Smooth muscle cell (in vitro differentiated cells): Measurements from ENCODE around the gene CCDC14. TPM values are rescaled to one million over a fixed set of nuclear protein-coding genes. Genes with fewer than 3 reads are reported as not detected.

ENCODE experiments used
- DNase-seq: peaks from one replicate; lab custom pipeline; 2025; ENCODE audit not compliant: unreplicated experiment; lab: John Stamatoyannopoulos, UW
- H2AFZ ChIP-seq: fragments of 200-600 bp; sonication (generic); 2 replicates; pipeline ENCODE4 v1.6.0; 2016; ENCODE audit warnings: antibody characterized with exemption, low read depth, mild to moderate bottlenecking
- H3F3A ChIP-seq: fragments of 200-600 bp; sonication (generic); 2 replicates; pipeline ENCODE4 v1.6.0; 2017; ENCODE audit warnings: antibody characterized with exemption, low read depth
- H3K27ac ChIP-seq: fragments of 200-600 bp; sonication (generic); 2 replicates; pipeline ENCODE4 v1.5.1; 2016; ENCODE audit warnings: low read depth, mild to moderate bottlenecking
- H3K27me3 ChIP-seq: fragments of 200-600 bp; sonication (generic); 2 replicates; pipeline ENCODE4 v1.6.1; 2016; ENCODE audit warnings: low read depth, mild to moderate bottlenecking
- H3K36me3 ChIP-seq: fragments of 200-600 bp; sonication (generic); 2 replicates; pipeline ENCODE4 v1.5.1; 2016; ENCODE audit warnings: low read depth
- H3K4me1 ChIP-seq: fragments of 200-600 bp; sonication (generic); 2 replicates; pipeline ENCODE4 v1.5.1; 2016; ENCODE audit warnings: low read depth
- H3K4me2 ChIP-seq: fragments of 200-600 bp; sonication (generic); 2 replicates; pipeline ENCODE4 v1.6.0; 2016; ENCODE audit warnings: mild to moderate bottlenecking
- H3K4me3 ChIP-seq: fragments of 200-600 bp; sonication (generic); 2 replicates; pipeline ENCODE4 v1.5.1; 2016; ENCODE audit warnings: mild to moderate bottlenecking
- H3K79me2 ChIP-seq: fragments of 200-600 bp; sonication (generic); 2 replicates; pipeline ENCODE4 v1.6.0; 2016; ENCODE audit warnings: low read depth, mild to moderate bottlenecking
- H3K9ac ChIP-seq: fragments of 200-600 bp; sonication (generic); 2 replicates; pipeline ENCODE4 v1.6.0; 2016; ENCODE audit warnings: low read depth
- H3K9me3 ChIP-seq: fragments of 200-600 bp; sonication (generic); replicated peaks from 2 replicates; pipeline ENCODE4 v1.5.1; 2016; ENCODE audit warnings: low read depth
- H4K20me1 ChIP-seq: fragments of 200-600 bp; sonication (generic); 2 replicates; pipeline ENCODE4 v1.6.0; 2016; ENCODE audit warnings: low read depth
- CTCF ChIP-seq: fragments of 200-600 bp; sonication (generic); IDR thresholded peaks from 2 replicates; pipeline ENCODE4 v1.5.1; 2017; ENCODE audit warnings: borderline replicate concordance, mild to moderate bottlenecking, antibody characterized with exemption; ENCODE audit not compliant: insufficient read depth, poor library complexity, severe bottlenecking
- WGBS: methylation state at CpG from one replicate; pipeline ENCODE4 v1.1.7; 2016; ENCODE audit warnings: low lambda C conversion rate; 5-methylcytosine and 5-hydroxymethylcytosine counted together
- polyA plus RNA-seq: library from polyadenylated mRNA; unstranded; fragments of >200 nt; fragmentation: Nextera tagmentation; extraction: Ambion mirVana; gene quantifications from 2 replicates; pipeline ENCODE4 v1.2.1, GENCODE V29; 2016
- total RNA-seq: library from RNA; depleted of rRNA; stranded (reverse); fragments of >200 nt; gene quantifications from 2 replicates; pipeline ENCODE4 v1.2.3, GENCODE V29; 2014

CCDC14 gene
- total and polyA plus RNA-seq, 2 experiments from 2014 or later = 15.4 to 80.9 TPM

GRCh38 chr3:123914829-123915228 lies 46.2 kb downstream of the CCDC14 start:
- no peak overlapping the region for H3K9ac ChIP-seq
- no peak for TF ChIP-seq CTCF
- no peak overlapping the region for H2AFZ ChIP-seq
- H3F3A ChIP-seq = no peaks in the 10 kb centered on the region
- no peaks in the 10 kb centered on the region for H4K20me1 ChIP-seq
- H3K36me3 ChIP-seq = no peaks in the 10 kb centered on the region
- H3K4me1 ChIP-seq = no peaks in the 10 kb centered on the region
- no peaks in the 10 kb centered on the region for H3K27me3 ChIP-seq
- H3K9me3 ChIP-seq = peaks cover 2% of the 10 kb centered on the region
- DNase-seq = no peak
- H3K4me3 ChIP-seq = no peak overlapping the region
- no peak overlapping the region for H3K27ac ChIP-seq
- 76% methylated on average over 5 of the region's 5 CpGs for whole genome bisulfite sequencing
- H3K4me2 ChIP-seq = no peak overlapping the region
- no peaks in the 10 kb centered on the region for H3K79me2 ChIP-seq

- WGBS = 94% methylated on average over 2 of the region's 2 CpGs
- no peak overlapping the region for H3K27ac ChIP-seq
- no peaks in the 10 kb centered on the region for H4K20me1 ChIP-seq
- no peaks in the 10 kb centered on the region for H3F3A ChIP-seq
- no peak overlapping the region for H2AFZ ChIP-seq
- no peaks in the 10 kb centered on the region for H3K79me2 ChIP-seq
- H3K9ac ChIP-seq = no peak overlapping the region
- H3K4me3 ChIP-seq = no peak overlapping the region
- no peak for DNase-seq
- H3K9me3 ChIP-seq = no peaks in the 10 kb centered on the region
- no peak for TF ChIP-seq CTCF
- H3K36me3 ChIP-seq = no peaks in the 10 kb centered on the region
- no peak overlapping the region for H3K4me2 ChIP-seq
- no peaks in the 10 kb centered on the region for H3K4me1 ChIP-seq
- H3K27me3 ChIP-seq = no peaks in the 10 kb centered on the region
Observed at GRCh38 chr3:123909785-123910184, 51.2 kb downstream of the CCDC14 start.

- Histone ChIP-seq H3K79me2 (no peaks in the 10 kb centered on the region), H3K36me3 (no peaks in the 10 kb centered on the region), H3K9me3 (no peaks in the 10 kb centered on the region), H3K27ac (no peak overlapping the region), H3K27me3 (no peaks in the 10 kb centered on the region), H2AFZ (no peak overlapping the region), H3K4me2 (no peak overlapping the region), H3F3A (no peaks in the 10 kb centered on the region), H3K4me3 (no peak overlapping the region), H3K4me1 (no peaks in the 10 kb centered on the region), H3K9ac (no peak overlapping the region), H4K20me1 (no peaks in the 10 kb centered on the region)
- no peak for DNase-seq
- no peak for TF ChIP-seq CTCF
- 74% methylated on average over 2 of the region's 2 CpGs for WGBS
Observed at GRCh38 chr3:123907720-123908119, 53.3 kb downstream of the CCDC14 start.

GRCh38 chr3:123899300-123899865 lies 61.6 kb downstream of the CCDC14 start:
- WGBS = 83% methylated on average over 5 of the region's 5 CpGs
- no peak overlapping the region for H3K4me3 ChIP-seq
- no peak for TF ChIP-seq CTCF
- no peak overlapping the region for H3K4me2 ChIP-seq
- H3K27ac ChIP-seq = no peak overlapping the region
- no peak overlapping the region for H2AFZ ChIP-seq
- no peaks in the 10 kb centered on the region for H3K4me1 ChIP-seq
- H3K9me3 ChIP-seq = peaks cover under 1% of the 10 kb centered on the region
- no peaks in the 10 kb centered on the region for H3K27me3 ChIP-seq
- DNase-seq = no peak
- H3K36me3 ChIP-seq = no peaks in the 10 kb centered on the region
- H3F3A ChIP-seq = no peaks in the 10 kb centered on the region
- no peak overlapping the region for H3K9ac ChIP-seq
- H3K79me2 ChIP-seq = no peaks in the 10 kb centered on the region
- H4K20me1 ChIP-seq = no peaks in the 10 kb centered on the region
